Chondrocyte (in vitro differentiated cells): ENCODE data around the gene ZMYND11. TPM values are rescaled to one million over a fixed set of nuclear protein-coding genes. Genes with fewer than 3 reads are reported as not detected.

ENCODE experiments used
- DNase-seq: peaks from one replicate; pipeline ENCODE4 v3.0.0; 2021; ENCODE audit warnings: mixed read lengths, low spot score
- H3K27ac Mint-ChIP-seq: one replicate; pipeline ENCODE4 v1.8.0; 2021; ENCODE audit warnings: mild to moderate bottlenecking, moderate library complexity, mixed read lengths; ENCODE audit not compliant: unreplicated experiment
- H3K27me3 Mint-ChIP-seq: 2 replicates; pipeline ENCODE4 v1.8.0; 2021; ENCODE audit warnings: low read depth, mixed read lengths
- H3K36me3 Mint-ChIP-seq: 2 replicates; pipeline ENCODE4 v1.8.0; 2021; ENCODE audit warnings: low read depth, mixed read lengths
- H3K4me1 Mint-ChIP-seq: 2 replicates; pipeline ENCODE4 v1.8.0; 2021; ENCODE audit warnings: low read depth, mild to moderate bottlenecking, mixed read lengths
- H3K4me3 Mint-ChIP-seq: one replicate; pipeline ENCODE4 v1.8.0; 2021; ENCODE audit warnings: mild to moderate bottlenecking, moderate library complexity, mixed read lengths; ENCODE audit not compliant: unreplicated experiment
- H3K9me3 Mint-ChIP-seq: 2 replicates; pipeline ENCODE4 v1.8.0; 2021; ENCODE audit warnings: low read depth, mixed read lengths
- total RNA-seq: library from RNA; stranded (reverse); gene quantifications from 3 replicates; pipeline ENCODE4 v1.2.1, GENCODE V29; 2021
- TF ChIP-seq, protein P1 (sequence below): fragments of 200-600 bp; sonication (generic); IDR thresholded peaks from 2 replicates; pipeline ENCODE4 v1.5.0; 2021; ENCODE audit warnings: antibody characterized with exemption, mild to moderate bottlenecking, moderate library complexity

The ZMYND11 gene
- total RNA-seq, 1 donor from 2014 or later: 72.0 TPM

DNA sequence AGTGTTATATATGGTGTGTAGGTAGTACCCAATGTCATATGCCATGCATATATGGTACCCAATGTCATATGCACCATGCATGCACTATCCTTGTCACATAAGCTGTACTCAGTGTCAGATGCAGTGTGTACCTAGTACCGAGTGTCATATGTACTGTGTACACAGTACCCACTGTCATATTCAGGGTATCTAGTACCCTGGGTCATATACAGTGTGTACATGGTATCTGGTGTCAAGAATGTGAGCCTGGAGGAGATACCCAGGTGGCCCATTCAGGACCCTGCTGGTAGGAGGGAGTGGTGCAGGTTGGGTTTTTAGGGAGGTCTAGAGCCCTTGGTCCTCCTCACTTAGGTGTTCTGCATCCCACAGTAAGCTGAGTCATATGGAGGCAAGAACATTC is 1.8 kb downstream of the ZMYND11 start:
- DNase-seq: no peak
- H3K9me3 Mint-ChIP-seq: no peaks in the 10 kb centered on the region
- H3K27me3 Mint-ChIP-seq: no peaks in the 10 kb centered on the region
- peaks cover 60% of the 10 kb centered on the region for H3K4me1 Mint-ChIP-seq
- no peaks in the 10 kb centered on the region for H3K36me3 Mint-ChIP-seq
- H3K27ac Mint-ChIP-seq: peak overlapping the region; percentile 83
- no peak overlapping the region for H3K4me3 Mint-ChIP-seq
- TF ChIP-seq, protein P1, sequence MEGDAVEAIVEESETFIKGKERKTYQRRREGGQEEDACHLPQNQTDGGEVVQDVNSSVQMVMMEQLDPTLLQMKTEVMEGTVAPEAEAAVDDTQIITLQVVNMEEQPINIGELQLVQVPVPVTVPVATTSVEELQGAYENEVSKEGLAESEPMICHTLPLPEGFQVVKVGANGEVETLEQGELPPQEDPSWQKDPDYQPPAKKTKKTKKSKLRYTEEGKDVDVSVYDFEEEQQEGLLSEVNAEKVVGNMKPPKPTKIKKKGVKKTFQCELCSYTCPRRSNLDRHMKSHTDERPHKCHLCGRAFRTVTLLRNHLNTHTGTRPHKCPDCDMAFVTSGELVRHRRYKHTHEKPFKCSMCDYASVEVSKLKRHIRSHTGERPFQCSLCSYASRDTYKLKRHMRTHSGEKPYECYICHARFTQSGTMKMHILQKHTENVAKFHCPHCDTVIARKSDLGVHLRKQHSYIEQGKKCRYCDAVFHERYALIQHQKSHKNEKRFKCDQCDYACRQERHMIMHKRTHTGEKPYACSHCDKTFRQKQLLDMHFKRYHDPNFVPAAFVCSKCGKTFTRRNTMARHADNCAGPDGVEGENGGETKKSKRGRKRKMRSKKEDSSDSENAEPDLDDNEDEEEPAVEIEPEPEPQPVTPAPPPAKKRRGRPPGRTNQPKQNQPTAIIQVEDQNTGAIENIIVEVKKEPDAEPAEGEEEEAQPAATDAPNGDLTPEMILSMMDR: peak; percentile 62

DNA sequence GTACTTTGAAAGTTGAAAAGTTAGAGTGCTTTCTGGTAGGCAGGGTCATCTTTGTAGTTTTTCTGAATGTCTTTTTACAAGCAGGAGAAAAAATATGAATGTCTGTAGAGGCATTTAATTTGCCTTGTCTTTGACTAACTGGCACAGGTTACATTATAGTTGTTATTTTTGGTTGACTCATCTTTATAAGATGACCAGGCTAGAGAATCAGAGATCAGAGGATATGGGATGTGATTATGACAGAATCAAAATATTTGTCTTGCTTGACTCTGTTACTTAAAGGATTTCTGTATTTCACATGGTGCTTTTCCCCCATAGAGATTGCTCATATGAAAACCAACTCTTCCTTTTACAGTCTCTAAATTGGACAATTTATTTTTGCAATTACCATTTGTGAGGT is 2.4 kb downstream of the ZMYND11 start:
- H3K27me3 Mint-ChIP-seq: no peaks in the 10 kb centered on the region
- no peaks in the 10 kb centered on the region for H3K9me3 Mint-ChIP-seq
- peak overlapping the region; percentile 3 for H3K4me3 Mint-ChIP-seq
- H3K27ac Mint-ChIP-seq: peak overlapping the region; percentile 83
- peaks cover 60% of the 10 kb centered on the region for H3K4me1 Mint-ChIP-seq
- no peaks in the 10 kb centered on the region for H3K36me3 Mint-ChIP-seq
- no peak for DNase-seq
- TF ChIP-seq, protein P1: no peak

DNA sequence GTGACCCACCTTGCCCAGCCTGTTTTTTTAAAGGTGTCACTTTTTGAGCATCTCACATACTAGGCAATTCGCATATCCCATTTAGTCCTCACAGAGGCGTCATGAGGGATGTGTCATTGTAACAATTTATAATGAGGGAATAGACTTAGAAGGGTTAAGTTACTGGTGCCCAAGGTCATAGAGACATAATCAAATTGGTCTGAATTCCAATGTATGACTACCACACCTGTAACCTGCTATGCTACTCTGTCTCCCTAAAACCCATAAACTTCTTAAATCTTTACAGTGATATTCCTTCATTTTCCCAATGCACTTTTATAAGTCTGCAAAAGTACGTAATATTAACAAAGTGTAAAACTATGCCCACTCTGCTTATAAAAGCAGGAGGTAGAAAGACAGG is 7.1 kb downstream of the ZMYND11 start:
- DNase-seq: no peak
- TF ChIP-seq, protein P1: no peak
- Mint-ChIP-seq H3K27me3 (no peaks in the 10 kb centered on the region), H3K36me3 (no peaks in the 10 kb centered on the region), H3K27ac (no peak overlapping the region), H3K4me3 (no peak overlapping the region), H3K9me3 (peaks cover 8% of the 10 kb centered on the region), H3K4me1 (peaks cover 45% of the 10 kb centered on the region)

DNA sequence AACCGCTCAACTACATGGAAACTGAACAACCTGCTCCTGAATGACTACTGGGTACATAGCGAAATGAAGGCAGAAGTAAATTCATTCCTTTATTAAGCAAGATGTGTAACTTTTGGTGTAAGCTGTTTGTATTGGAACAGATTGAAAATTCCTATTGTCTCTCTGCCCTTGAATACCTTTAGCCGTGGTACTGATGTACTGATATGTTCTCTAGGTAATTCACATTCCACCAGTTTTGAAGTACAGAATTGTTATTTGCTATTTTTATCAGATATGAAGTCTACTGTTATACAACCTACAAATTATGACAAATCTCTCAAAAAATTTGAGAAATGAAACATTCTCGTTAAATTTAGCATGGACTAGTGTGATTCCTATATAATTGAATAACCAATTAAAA is 17.7 kb downstream of the ZMYND11 start:
- Mint-ChIP-seq H3K4me1 (peaks cover 13% of the 10 kb centered on the region), H3K27me3 (no peaks in the 10 kb centered on the region), H3K27ac (no peak overlapping the region), H3K36me3 (no peaks in the 10 kb centered on the region), H3K9me3 (peaks cover 5% of the 10 kb centered on the region), H3K4me3 (no peak overlapping the region)
- no peak for DNase-seq
- TF ChIP-seq, protein P1: no peak

DNA sequence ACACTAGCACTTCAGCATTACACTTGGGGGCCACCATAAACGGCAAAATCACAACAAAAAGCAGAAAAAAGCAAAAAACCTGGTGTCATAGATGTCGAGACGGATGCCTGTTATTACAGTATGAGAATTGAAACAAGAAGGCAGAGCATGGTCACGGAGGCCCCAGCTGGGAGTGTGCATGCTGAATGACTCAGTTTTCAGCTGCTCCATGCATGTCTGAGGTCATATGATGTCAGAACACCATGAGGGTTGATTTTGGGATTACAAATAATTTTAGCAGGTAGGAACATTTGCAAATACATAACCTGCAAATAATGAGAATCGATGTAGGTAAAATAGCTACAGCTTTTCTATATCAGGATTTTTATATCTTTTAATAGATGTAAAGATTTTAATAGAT is 19.1 kb downstream of the ZMYND11 start:
- Mint-ChIP-seq H3K4me1 (peaks cover 13% of the 10 kb centered on the region), H3K36me3 (no peaks in the 10 kb centered on the region), H3K4me3 (no peak overlapping the region), H3K27me3 (no peaks in the 10 kb centered on the region), H3K9me3 (peaks cover 5% of the 10 kb centered on the region), H3K27ac (no peak overlapping the region)
- no peak for DNase-seq
- TF ChIP-seq, protein P1: no peak
